OCI-LY1 (cell line): ENCODE data around the gene GPR32.

ENCODE experiments used
- H2AFZ ChIP-seq: fragments of 200-600 bp; sonication (generic), shearing (Covaris generic); 2 replicates; pipeline ENCODE4 v1.6.0; 2014; ENCODE audit warnings: antibody characterized with exemption, mild to moderate bottlenecking, low read length
- H3F3A ChIP-seq: fragments of 200-600 bp; sonication (generic), shearing (Covaris generic); 2 replicates; pipeline ENCODE4 v1.6.0; 2014; ENCODE audit warnings: mild to moderate bottlenecking, antibody characterized with exemption, low read length, moderate library complexity; ENCODE audit not compliant: insufficient read depth
- H3K27ac ChIP-seq: fragments of 200-600 bp; sonication (generic); 2 replicates; pipeline ENCODE4 v1.5.1; 2014; ENCODE audit warnings: low read length, mixed run types, mild to moderate bottlenecking, low read depth; ENCODE audit not compliant: poor library complexity, severe bottlenecking
- H3K27me3 ChIP-seq: fragments of 200-600 bp; sonication (generic); 2 replicates; pipeline ENCODE4 v1.6.0; 2014; ENCODE audit warnings: antibody characterized with exemption, mild to moderate bottlenecking, low read length, moderate library complexity; ENCODE audit not compliant: insufficient read depth
- H3K36me3 ChIP-seq: fragments of 200-600 bp; sonication (generic); 2 replicates; pipeline ENCODE4 v1.6.1; 2014; ENCODE audit warnings: mild to moderate bottlenecking, antibody characterized with exemption, low read length, moderate library complexity, mixed read lengths; ENCODE audit not compliant: insufficient read depth
- H3K4me1 ChIP-seq: fragments of 200-600 bp; sonication (generic); 2 replicates; pipeline ENCODE4 v1.5.1; 2014; ENCODE audit warnings: mild to moderate bottlenecking, low read length, moderate library complexity; ENCODE audit not compliant: insufficient read depth, severe bottlenecking
- H3K4me2 ChIP-seq: fragments of 200-600 bp; sonication (generic), shearing (Covaris generic); 2 replicates; pipeline ENCODE4 v1.6.1; 2014; ENCODE audit warnings: low read length
- H3K4me3 ChIP-seq: fragments of 200-600 bp; sonication (generic); 2 replicates; pipeline ENCODE4 v1.5.1; 2014; ENCODE audit warnings: low read length, low read depth, mild to moderate bottlenecking, mixed read lengths; ENCODE audit not compliant: poor library complexity, severe bottlenecking
- H3K79me2 ChIP-seq: fragments of 200-600 bp; shearing (Covaris generic); 2 replicates; pipeline ENCODE4 v1.6.1; 2016; ENCODE audit warnings: mixed run types, low read length, mixed read lengths; ENCODE audit not compliant: insufficient read depth
- H3K9ac ChIP-seq: fragments of 200-600 bp; sonication (generic), shearing (Covaris generic); 2 replicates; pipeline ENCODE4 v1.6.1; 2014; ENCODE audit warnings: mild to moderate bottlenecking, low read length, mixed read lengths
- H3K9me2 ChIP-seq: fragments of 200-600 bp; sonication (generic), shearing (Covaris generic); 2 replicates; pipeline ENCODE4 v1.6.1; 2014; ENCODE audit warnings: low read depth, mild to moderate bottlenecking, low read length, mixed read lengths
- H3K9me3 ChIP-seq: fragments of 200-600 bp; shearing (Covaris generic); 2 replicates; pipeline ENCODE4 v1.6.1; 2014; ENCODE audit warnings: low read length, mixed read lengths
- H4K20me1 ChIP-seq: fragments of 200-600 bp; sonication (generic), shearing (Covaris generic); 2 replicates; pipeline ENCODE4 v1.6.0; 2016; ENCODE audit warnings: mild to moderate bottlenecking, low read length; ENCODE audit not compliant: insufficient read depth
- EZH2 ChIP-seq: fragments of 200-600 bp; sonication (generic), shearing (Covaris generic); IDR thresholded peaks from 2 replicates; pipeline ENCODE4 v1.8.0; 2017; ENCODE audit warnings: borderline replicate concordance, mixed run types, mild to moderate bottlenecking, antibody characterized with exemption, low read length, moderate library complexity, mixed read lengths
- TF ChIP-seq, protein P1 (sequence below): fragments of 200-600 bp; sonication (generic), shearing (Covaris generic); IDR thresholded peaks from 2 replicates; pipeline ENCODE4 v1.5.1; 2017; ENCODE audit warnings: mild to moderate bottlenecking, antibody characterized with exemption, low read length, moderate library complexity, mixed read lengths

The GPR32 gene

DNA sequence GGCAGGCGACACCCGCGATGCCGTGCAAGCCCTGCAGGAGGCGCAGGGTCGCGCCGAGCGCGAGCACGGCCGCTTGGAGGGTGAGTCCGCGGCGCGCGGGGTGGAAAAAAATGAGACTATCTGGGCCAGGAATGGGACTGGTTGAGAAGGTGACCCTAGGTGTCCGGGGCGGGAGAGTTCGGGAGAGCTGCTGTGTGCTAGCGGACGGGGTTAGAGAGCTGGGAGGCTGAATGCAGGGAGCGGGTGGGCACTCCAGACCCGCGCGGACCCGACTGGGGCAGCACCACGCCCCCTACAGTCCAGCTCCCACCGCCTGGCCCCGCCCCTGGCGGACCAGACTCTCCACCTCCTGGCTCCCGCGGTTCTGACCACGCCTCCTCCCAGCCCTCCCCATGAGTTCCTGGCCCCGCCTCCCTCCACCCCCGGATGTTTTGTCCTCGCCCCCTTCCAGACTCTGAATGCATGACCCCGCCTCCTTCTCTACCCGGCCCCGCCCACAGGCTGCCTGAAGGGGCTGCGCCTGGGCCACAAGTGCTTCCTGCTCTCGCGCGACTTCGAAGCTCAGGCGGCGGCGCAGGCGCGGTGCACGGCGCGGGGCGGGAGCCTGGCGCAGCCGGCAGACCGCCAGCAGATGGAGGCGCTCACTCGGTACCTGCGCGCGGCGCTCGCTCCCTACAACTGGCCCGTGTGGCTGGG, 45.6 kb upstream of the GPR32 start:
- H3K27ac ChIP-seq = no peak overlapping the region
- H3K4me1 ChIP-seq = no peaks in the 10 kb centered on the region
- H3K9me2 ChIP-seq = no peaks in the 10 kb centered on the region
- H3K27me3 ChIP-seq = no peaks in the 10 kb centered on the region
- H3K36me3 ChIP-seq = no peaks in the 10 kb centered on the region
- no peaks in the 10 kb centered on the region for H3K9me3 ChIP-seq
- H4K20me1 ChIP-seq = no peaks in the 10 kb centered on the region
- TF ChIP-seq EZH2 = no peak
- TF ChIP-seq, protein P1, sequence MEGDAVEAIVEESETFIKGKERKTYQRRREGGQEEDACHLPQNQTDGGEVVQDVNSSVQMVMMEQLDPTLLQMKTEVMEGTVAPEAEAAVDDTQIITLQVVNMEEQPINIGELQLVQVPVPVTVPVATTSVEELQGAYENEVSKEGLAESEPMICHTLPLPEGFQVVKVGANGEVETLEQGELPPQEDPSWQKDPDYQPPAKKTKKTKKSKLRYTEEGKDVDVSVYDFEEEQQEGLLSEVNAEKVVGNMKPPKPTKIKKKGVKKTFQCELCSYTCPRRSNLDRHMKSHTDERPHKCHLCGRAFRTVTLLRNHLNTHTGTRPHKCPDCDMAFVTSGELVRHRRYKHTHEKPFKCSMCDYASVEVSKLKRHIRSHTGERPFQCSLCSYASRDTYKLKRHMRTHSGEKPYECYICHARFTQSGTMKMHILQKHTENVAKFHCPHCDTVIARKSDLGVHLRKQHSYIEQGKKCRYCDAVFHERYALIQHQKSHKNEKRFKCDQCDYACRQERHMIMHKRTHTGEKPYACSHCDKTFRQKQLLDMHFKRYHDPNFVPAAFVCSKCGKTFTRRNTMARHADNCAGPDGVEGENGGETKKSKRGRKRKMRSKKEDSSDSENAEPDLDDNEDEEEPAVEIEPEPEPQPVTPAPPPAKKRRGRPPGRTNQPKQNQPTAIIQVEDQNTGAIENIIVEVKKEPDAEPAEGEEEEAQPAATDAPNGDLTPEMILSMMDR = no peak
- H3K79me2 ChIP-seq = no peaks in the 10 kb centered on the region
- no peak overlapping the region for H3K4me2 ChIP-seq
- H3K9ac ChIP-seq = no peak overlapping the region
- no peak overlapping the region for H3K4me3 ChIP-seq
- H2AFZ ChIP-seq = no peak overlapping the region
- H3F3A ChIP-seq = no peaks in the 10 kb centered on the region

DNA sequence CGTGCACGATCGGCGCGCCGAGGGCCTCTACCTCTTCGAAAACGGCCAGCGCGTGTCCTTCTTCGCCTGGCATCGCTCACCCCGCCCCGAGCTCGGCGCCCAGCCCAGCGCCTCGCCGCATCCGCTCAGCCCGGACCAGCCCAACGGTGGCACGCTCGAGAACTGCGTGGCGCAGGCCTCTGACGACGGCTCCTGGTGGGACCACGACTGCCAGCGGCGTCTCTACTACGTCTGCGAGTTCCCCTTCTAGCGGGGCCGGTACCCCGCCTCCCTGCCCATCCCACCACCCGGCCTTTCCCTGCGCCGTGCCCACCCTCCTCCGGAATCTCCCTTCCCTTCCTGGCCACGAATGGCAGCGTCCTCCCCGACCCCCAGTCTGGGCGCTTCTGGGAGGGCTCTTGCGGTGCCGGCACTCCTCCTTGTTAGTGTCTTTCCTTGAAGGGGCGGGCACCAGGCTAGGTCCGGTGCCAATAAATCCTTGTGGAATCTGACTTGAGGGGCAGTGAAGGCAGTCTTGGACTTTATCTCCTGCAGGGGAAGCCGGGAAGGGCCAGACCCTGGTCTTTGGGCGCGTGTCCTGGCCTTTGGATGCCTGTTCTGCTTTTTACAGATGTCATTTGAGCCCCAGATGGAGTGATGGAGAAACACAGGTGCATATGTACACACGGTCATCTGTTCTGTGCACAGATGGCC, 44.9 kb upstream of the GPR32 start:
- no peak overlapping the region for H2AFZ ChIP-seq
- no peak for TF ChIP-seq EZH2
- TF ChIP-seq, protein P1 = no peak
- no peak overlapping the region for H3K27ac ChIP-seq
- no peaks in the 10 kb centered on the region for H3K9me2 ChIP-seq
- H3K79me2 ChIP-seq = no peaks in the 10 kb centered on the region
- no peak overlapping the region for H3K9ac ChIP-seq
- H3K4me2 ChIP-seq = no peak overlapping the region
- no peaks in the 10 kb centered on the region for H3K4me1 ChIP-seq
- no peaks in the 10 kb centered on the region for H4K20me1 ChIP-seq
- no peaks in the 10 kb centered on the region for H3K36me3 ChIP-seq
- no peaks in the 10 kb centered on the region for H3K9me3 ChIP-seq
- H3F3A ChIP-seq = no peaks in the 10 kb centered on the region
- no peaks in the 10 kb centered on the region for H3K27me3 ChIP-seq
- H3K4me3 ChIP-seq = no peak overlapping the region

DNA sequence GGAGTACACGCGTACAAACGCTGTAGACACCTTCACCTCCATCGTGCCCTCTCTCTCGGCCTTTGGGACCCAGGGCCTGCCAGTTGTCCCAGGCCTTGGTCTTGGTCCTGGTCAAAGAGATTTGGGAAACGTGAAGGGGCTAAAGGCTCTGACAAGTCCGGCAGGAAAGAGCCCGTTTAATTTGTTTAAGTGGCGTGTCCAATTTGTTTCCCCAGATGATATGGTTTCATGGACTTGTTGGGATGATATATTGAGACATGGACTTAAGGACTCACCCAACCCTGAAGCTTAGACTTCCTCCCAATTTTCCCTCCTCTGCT, 44.4 kb upstream of the GPR32 start:
- H3K27ac ChIP-seq = no peak overlapping the region

More for the DNA sequence above, 44.4 kb upstream of the GPR32 start:
- H3K9me3 ChIP-seq = no peaks in the 10 kb centered on the region
- no peak overlapping the region for H2AFZ ChIP-seq
- no peaks in the 10 kb centered on the region for H3K79me2 ChIP-seq
- H3F3A ChIP-seq = no peaks in the 10 kb centered on the region
- no peak overlapping the region for H3K4me3 ChIP-seq
- no peaks in the 10 kb centered on the region for H3K27me3 ChIP-seq
- H3K36me3 ChIP-seq = no peaks in the 10 kb centered on the region
- no peaks in the 10 kb centered on the region for H3K4me1 ChIP-seq
- H3K9ac ChIP-seq = no peak overlapping the region
- no peak overlapping the region for H3K4me2 ChIP-seq
- H4K20me1 ChIP-seq = no peaks in the 10 kb centered on the region
- no peaks in the 10 kb centered on the region for H3K9me2 ChIP-seq
- no peak for TF ChIP-seq EZH2
- TF ChIP-seq, protein P1 = no peak
